B cell (primary cell): ENCODE measurements around the gene RASA3. TPM values are rescaled to one million over a fixed set of nuclear protein-coding genes. Genes with fewer than 3 reads are reported as not detected.

Experiments used
- ATAC-seq: fragments of 200-7000 bp; cut with Tn5 transposase; one replicate; pipeline ENCODE4 v1.10.0; 2021; ENCODE audit warnings: low read depth, mild to moderate bottlenecking, moderate number of reproducible peaks, moderate library complexity
- CTCF ChIA-PET: fragments of 350-600 bp; sonication (Branson Sonifier 250); formaldehyde crosslinking; loops from one replicate; lab custom pipeline; 2021; ENCODE audit warnings: antibody characterized with exemption, inconsistent platforms; lab: Charles Lee
- POLR2A ChIA-PET: fragments of 350-600 bp; sonication (Branson Sonifier 250); formaldehyde crosslinking; loops from one replicate; lab custom pipeline; 2021; ENCODE audit warnings: antibody characterized with exemption; lab: Charles Lee
- DNase-seq: peaks from one replicate; pipeline ENCODE4 v3.0.0; 2013
- H2AFZ ChIP-seq: 2 replicates; pipeline ENCODE4 v1.6.1; 2012; ENCODE audit warnings: mild to moderate bottlenecking, low read depth, low read length; ENCODE audit not compliant: insufficient read depth, poor library complexity, severe bottlenecking
- H3K27ac ChIP-seq, 2 donors: 1 replicate in 1 of 2; 2 replicates in 1 of 2; pipeline ENCODE4 v1.5.1; 2012 to 2013; ENCODE audit warnings: low read length in 2 of 2, mild to moderate bottlenecking in 2 of 2, moderate library complexity in 1 of 2
- H3K27me3 ChIP-seq, 4 experiments: fragments of 200-600 bp in 1 of 4; sonication (generic) in 1 of 4; replicated peaks in 1 of 4; 1 replicate in 2 of 4; 2 replicates in 2 of 4; pipeline versions ENCODE4 v1.6.1 to v1.7.0; 2013 to 2016; ENCODE audit warnings: low read length in 3 of 4, mild to moderate bottlenecking in 2 of 4, mixed read lengths in 1 of 4, moderate library complexity in 1 of 4; ENCODE audit not compliant: insufficient read depth in 4 of 4, control insufficient read depth in 3 of 4; ENCODE audit errors: control extremely low read depth in 1 of 4
- H3K36me3 ChIP-seq, 2 experiments: replicated peaks in 1 of 2; 1 replicate in 1 of 2; 2 replicates in 1 of 2; pipeline versions ENCODE4 v1.6.1 to v1.7.1; 2013; ENCODE audit warnings: low read length in 1 of 2; ENCODE audit not compliant: insufficient read depth in 2 of 2, control insufficient read depth in 1 of 2; ENCODE audit errors: control extremely low read depth in 1 of 2, extremely low read depth in 1 of 2
- H3K4me1 ChIP-seq, 2 donors: fragments of 200-600 bp in 1 of 2; sonication (generic) in 1 of 2; 1 replicate in 1 of 2; 2 replicates in 1 of 2; pipeline versions ENCODE4 v1.5.1 to v1.6.1; 2013 to 2017; ENCODE audit warnings: low read length in 2 of 2; ENCODE audit not compliant: control insufficient read depth in 2 of 2, insufficient read depth in 2 of 2
- H3K4me2 ChIP-seq: replicated peaks from 2 replicates; pipeline ENCODE3; 2012; ENCODE audit warnings: mild to moderate bottlenecking, low read depth, low read length; ENCODE audit not compliant: poor library complexity, severe bottlenecking
- H3K4me3 ChIP-seq, 5 experiments: fragments of 200-600 bp in 1 of 5; sonication (generic) in 1 of 5; 1 replicate in 3 of 5; 2 replicates in 2 of 5; pipeline versions ENCODE4 v1.5.1 to v1.7.0; 2011 to 2016; ENCODE audit warnings: low read length in 4 of 5, mild to moderate bottlenecking in 4 of 5, low read depth in 2 of 5, control low read depth in 1 of 5, moderate library complexity in 1 of 5; ENCODE audit not compliant: insufficient read depth in 1 of 5; ENCODE audit errors: control extremely low read depth in 1 of 5, extremely low read depth in 1 of 5
- H3K79me2 ChIP-seq: fragments of 200-600 bp; sonication (generic); one replicate; pipeline ENCODE4 v1.6.0; 2016; ENCODE audit warnings: low read length; ENCODE audit not compliant: control insufficient read depth, insufficient read depth
- H3K9ac ChIP-seq: fragments of 200-600 bp; sonication (generic); 2 replicates; pipeline ENCODE4 v1.6.1; 2017; ENCODE audit warnings: mild to moderate bottlenecking, low read length, moderate library complexity
- H3K9me3 ChIP-seq, 3 donors: one replicate each; pipeline versions ENCODE4 v1.6.1 to v1.7.1; 2013; ENCODE audit warnings: low read length in 2 of 3; ENCODE audit not compliant: control insufficient read depth in 2 of 3, insufficient read depth in 1 of 3; ENCODE audit errors: control extremely low read depth in 1 of 3
- H4K20me1 ChIP-seq: 2 replicates; pipeline ENCODE4 v1.6.0; 2012; ENCODE audit warnings: mild to moderate bottlenecking, low read length; ENCODE audit not compliant: insufficient read depth, control insufficient read depth, poor library complexity, severe bottlenecking
- H3K27ac Mint-ChIP-seq: one replicate; pipeline ENCODE4 v1.8.0; 2021; ENCODE audit warnings: mixed read lengths
- H3K27me3 Mint-ChIP-seq: one replicate; pipeline ENCODE4 v1.8.0; 2021; ENCODE audit warnings: mixed read lengths
- H3K4me1 Mint-ChIP-seq: one replicate; pipeline ENCODE4 v1.8.0; 2021; ENCODE audit warnings: mixed read lengths
- H3K4me3 Mint-ChIP-seq: one replicate; pipeline ENCODE4 v1.8.0; 2021; ENCODE audit warnings: mixed read lengths
- H3K9me3 Mint-ChIP-seq: one replicate; pipeline ENCODE4 v1.8.0; 2022; ENCODE audit warnings: mixed read lengths; ENCODE audit not compliant: insufficient read depth
- EZH2 ChIP-seq: IDR thresholded peaks from 2 replicates; pipeline ENCODE4 v1.6.1; 2012; ENCODE audit warnings: borderline replicate concordance, low read depth, mild to moderate bottlenecking, moderate library complexity, low read length; ENCODE audit not compliant: insufficient read depth, poor library complexity, severe bottlenecking
- WGBS: methylation state at CpG from one replicate; pipeline ENCODE4 v1.1.5; 2013; ENCODE audit warnings: missing lambda C conversion rate; ENCODE audit not compliant: insufficient coverage; 5-methylcytosine and 5-hydroxymethylcytosine counted together
- intact Hi-C: fragments of 100-400 bp; cut with micrococcal nuclease; formaldehyde crosslinking; loops from one replicate; pipeline ENCODE4 v1.10.0; 2022
- polyA plus RNA-seq: library from polyadenylated mRNA; depleted of rRNA; stranded (reverse); fragments of >200 nt; gene quantifications from 2 replicates; pipeline ENCODE4 v1.2.3, GENCODE V29; 2012
- total RNA-seq, 2 donors: library from RNA; stranded (reverse); fragments of 120-200 nt in 1 of 2; gene quantifications; 1 replicate in 1 of 2; 2 replicates in 1 of 2; pipeline versions ENCODE4 v1.2.3 to v1.2.4, GENCODE V29; 2013 to 2022
- TF ChIP-seq, protein P1 (sequence below): fragments of 200-600 bp; IDR thresholded peaks from one replicate; pipeline ENCODE4 v1.8.0; 2022; ENCODE audit warnings: antibody characterized with exemption, mild to moderate bottlenecking

Gene RASA3
- total and polyA plus RNA-seq, 2 donors (not counting 1 experiment from before 2014, with no cell fraction given), result 54.2 to 87.4 TPM

DNA sequence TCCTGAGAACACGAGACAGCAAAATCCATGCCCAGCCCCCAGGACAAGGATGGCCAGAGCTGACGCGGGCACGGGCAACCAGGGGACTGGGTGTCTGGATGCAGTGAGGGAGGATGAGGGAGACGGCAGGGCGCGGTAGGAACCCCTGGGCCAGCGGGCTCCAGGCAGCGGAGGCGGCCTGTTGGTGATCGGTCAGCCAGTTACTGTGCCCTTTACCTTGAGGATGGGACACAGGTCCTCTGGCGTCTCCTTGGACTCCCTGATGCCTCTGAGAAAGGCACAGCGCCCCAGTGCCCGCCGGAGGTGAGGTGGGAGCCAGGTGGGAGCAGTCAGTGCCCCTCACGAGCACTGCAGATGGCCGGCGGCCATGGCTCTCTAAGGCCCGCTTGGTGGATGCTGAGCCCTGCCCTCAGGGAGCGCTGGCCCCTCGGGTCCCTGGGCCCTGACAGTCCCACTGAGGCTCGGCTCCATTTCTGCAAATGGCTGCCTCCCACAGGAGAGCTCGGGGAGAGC is 189.8 kb downstream of the RASA3 start:
- Histone ChIP-seq H3K27me3 (no peaks in the 10 kb centered on the region), H2AFZ (no peak overlapping the region), H3K9me3 (peaks cover 0 to 4% (median 0%) of the 10 kb centered on the region in 3 donors), H3K4me2 (no peak overlapping the region), H3K79me2 (no peaks in the 10 kb centered on the region), H4K20me1 (no peaks in the 10 kb centered on the region), H3K27ac (no peak overlapping the region), H3K4me1 (peaks cover 0 to 1% of the 10 kb centered on the region in 2 donors), H3K36me3 (no peaks in the 10 kb centered on the region), H3K4me3 (no peak overlapping the region), H3K9ac (no peak overlapping the region)
- TF ChIP-seq, protein P1, sequence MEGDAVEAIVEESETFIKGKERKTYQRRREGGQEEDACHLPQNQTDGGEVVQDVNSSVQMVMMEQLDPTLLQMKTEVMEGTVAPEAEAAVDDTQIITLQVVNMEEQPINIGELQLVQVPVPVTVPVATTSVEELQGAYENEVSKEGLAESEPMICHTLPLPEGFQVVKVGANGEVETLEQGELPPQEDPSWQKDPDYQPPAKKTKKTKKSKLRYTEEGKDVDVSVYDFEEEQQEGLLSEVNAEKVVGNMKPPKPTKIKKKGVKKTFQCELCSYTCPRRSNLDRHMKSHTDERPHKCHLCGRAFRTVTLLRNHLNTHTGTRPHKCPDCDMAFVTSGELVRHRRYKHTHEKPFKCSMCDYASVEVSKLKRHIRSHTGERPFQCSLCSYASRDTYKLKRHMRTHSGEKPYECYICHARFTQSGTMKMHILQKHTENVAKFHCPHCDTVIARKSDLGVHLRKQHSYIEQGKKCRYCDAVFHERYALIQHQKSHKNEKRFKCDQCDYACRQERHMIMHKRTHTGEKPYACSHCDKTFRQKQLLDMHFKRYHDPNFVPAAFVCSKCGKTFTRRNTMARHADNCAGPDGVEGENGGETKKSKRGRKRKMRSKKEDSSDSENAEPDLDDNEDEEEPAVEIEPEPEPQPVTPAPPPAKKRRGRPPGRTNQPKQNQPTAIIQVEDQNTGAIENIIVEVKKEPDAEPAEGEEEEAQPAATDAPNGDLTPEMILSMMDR, result no peak
- no peak for TF ChIP-seq EZH2
- ChIA-PET CTCF (no interaction called here), POLR2A (no interaction called here)
- intact Hi-C loops, result no loop called here
- DNase-seq (no peak), ATAC-seq (no peak)
- WGBS, result 94% methylated on average over 23 of the region's 23 CpGs
- Mint-ChIP-seq H3K27me3 (peaks cover 11% of the 10 kb centered on the region), H3K4me3 (no peak overlapping the region), H3K27ac (no peak overlapping the region), H3K9me3 (no peaks in the 10 kb centered on the region), H3K4me1 (no peaks in the 10 kb centered on the region)

DNA sequence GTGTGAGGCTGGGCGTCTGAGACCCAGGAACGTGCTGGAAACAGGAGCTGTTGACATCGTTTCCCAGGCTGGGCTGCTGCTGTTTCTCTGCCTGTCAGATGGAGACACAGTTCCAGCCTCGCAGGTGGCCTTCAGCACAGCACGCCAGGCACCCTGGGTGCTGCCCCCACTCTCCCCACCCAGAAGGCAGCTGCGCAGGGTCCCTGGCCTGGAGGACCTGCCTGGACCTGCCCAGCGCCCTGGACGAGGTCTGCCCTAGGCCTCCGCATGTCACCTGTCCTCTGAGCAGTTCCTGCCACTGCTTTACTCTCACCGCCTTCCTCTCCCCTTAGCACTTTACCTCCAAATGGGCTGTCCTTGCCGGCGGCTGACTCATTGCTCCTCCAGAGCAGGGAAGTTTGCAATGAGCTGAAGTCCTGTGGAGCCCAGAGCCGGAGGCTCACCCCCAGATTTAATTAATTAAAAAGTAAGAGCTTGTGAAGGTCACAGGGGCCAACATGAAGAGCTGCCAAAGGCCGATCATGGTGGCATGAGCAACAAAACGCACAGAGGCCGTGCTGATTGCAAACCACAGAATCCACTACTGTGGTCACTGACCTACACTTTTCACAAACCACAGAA is 190.7 kb downstream of the RASA3 start:
- Histone ChIP-seq H3K9me3 (peaks cover 0 to 4% (median 0%) of the 10 kb centered on the region in 3 donors), H3K4me3 (no peak overlapping the region), H3K9ac (no peak overlapping the region), H3K27me3 (no peaks in the 10 kb centered on the region), H3K4me1 (no peaks in the 10 kb centered on the region), H3K79me2 (no peaks in the 10 kb centered on the region), H3K36me3 (no peaks in the 10 kb centered on the region), H2AFZ (no peak overlapping the region), H4K20me1 (no peaks in the 10 kb centered on the region), H3K4me2 (no peak overlapping the region), H3K27ac (no peak overlapping the region)
- intact Hi-C loops, result no loop called here
- Mint-ChIP-seq H3K4me1 (no peaks in the 10 kb centered on the region), H3K9me3 (no peaks in the 10 kb centered on the region), H3K27me3 (peaks cover 17% of the 10 kb centered on the region), H3K27ac (no peak overlapping the region), H3K4me3 (no peak overlapping the region)
- ChIA-PET POLR2A (no interaction called here), CTCF (no interaction called here)
- no peak for ATAC-seq
- 73% methylated on average over 14 of the region's 16 CpGs for WGBS
- DNase-seq, result no peak
- TF ChIP-seq, protein P1, result no peak
- no peak for TF ChIP-seq EZH2
